ENCODE data around the gene TAF9.
"Not testable (repeated sequence)": the region's sequence is repeated elsewhere in the genome, so short reads cannot be mapped to it uniquely, and the experiment has no call there.

Gene TAF9, protein sequence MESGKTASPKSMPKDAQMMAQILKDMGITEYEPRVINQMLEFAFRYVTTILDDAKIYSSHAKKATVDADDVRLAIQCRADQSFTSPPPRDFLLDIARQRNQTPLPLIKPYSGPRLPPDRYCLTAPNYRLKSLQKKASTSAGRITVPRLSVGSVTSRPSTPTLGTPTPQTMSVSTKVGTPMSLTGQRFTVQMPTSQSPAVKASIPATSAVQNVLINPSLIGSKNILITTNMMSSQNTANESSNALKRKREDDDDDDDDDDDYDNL

DNA sequence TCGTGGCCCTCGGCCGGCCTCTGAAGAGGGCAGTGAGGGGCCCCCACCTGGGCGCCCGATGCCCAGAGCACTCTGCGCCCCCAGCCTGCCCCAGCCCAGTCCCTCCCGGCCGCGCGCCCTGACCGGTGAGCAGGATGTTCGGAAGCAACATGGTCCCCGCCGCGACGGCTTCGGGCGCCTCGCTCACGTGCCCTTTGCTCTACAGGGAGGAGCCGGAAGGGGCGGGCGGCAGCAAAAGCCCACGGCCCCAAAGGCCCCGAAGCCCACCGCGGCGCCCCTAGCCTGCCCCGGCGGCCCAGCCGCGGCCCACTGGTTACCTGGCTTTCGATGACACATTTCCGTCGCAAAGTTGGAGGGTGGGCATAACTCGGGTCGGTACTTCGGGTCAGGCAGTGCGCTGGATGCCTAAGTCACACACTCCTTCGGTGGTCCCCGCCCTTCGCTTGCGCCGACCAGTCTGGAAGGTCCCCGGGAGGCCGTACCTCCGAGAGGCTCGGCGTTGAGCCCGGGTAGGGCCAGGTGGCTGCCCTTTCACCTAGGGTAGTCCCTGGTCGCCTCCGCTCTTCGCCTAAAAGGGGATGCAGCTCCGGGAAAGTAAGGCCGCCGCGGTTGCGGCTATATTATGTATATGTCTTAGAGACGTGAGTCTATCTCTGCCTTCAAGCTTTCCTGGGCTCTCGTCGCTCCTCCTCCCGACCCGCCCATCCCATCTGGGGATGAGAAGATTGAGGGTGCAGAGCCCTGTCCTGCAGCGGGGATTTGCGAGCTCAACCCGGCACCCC is at the start of gene TAF9, which contains the start of the genes AK6 and RAD17:
TSS of gene TAF9 (minus strand) at position 181 of the 782 bp plus-strand sequence. CDS start 3,783 bp downstream, outside the sequence.
TSS of gene AK6 (minus strand) at position 181 of the 782 bp plus-strand sequence. CDS start at position 151, 30 bp downstream.
TSS of gene RAD17 (plus strand) at position 479 of the 782 bp plus-strand sequence. CDS start 2,391 bp downstream, outside the sequence.
- DNase-seq: peak; percentile 88

DNA sequence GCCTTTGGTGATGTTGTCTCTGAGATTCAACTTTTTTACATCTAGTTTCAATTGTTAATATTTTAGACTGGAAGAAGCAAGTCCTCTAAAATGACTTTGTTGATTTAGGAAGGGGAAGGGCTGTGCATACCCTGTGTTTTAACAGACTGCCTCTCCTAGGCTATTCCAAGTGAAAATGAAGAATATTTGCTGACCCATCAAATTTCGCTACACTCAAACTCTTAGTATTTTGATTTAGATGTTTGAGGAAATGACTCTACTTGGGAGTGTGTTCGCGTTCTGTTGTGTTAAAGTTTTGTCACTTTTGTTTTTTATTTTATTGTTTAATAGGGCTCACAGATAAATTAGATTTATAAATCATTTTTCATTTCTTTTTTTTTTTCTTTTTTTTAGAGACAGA is 49.2 kb upstream of the TAF9 start:
- DNase-seq: no peak

DNA sequence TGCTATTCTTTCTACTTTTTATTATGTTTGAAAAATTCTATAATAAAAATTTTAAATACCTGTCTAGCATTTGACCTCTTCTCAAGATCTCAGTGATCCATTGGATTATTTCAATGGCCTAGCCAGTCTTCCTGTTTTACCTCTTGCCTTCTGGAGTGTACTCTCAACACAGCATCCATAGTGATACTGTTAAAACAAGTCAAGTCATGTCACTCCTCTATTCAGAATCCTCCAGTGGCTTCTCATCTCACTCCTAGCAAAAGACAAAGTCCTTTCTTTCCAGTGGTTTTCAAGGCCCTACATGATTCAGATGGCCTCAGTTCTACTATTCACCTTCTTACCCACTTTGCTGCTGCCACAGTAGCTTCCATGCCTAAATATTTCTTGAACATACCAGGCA is 47.4 kb upstream of the TAF9 start:
- no peak for DNase-seq

DNA sequence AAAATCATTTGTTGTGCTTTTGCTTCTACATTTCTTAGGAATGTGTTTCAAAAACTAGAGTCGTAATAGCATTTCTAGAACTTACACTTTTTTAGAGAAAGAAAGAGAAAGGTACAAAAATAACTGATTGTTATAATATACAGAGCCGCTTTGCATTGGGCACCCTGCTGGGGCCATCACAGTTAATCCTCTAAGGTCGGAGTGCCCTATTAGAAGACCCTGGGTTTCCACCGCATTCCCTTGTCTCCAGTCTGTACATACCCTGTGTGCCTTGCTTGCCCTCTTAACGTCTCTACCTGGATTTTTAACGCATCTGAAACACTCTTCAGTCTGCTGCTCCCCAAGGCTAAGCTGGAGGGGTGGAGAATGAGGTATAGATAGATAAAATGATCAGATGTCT is 46.9 kb upstream of the TAF9 start:
- DNase-seq: no peak

DNA sequence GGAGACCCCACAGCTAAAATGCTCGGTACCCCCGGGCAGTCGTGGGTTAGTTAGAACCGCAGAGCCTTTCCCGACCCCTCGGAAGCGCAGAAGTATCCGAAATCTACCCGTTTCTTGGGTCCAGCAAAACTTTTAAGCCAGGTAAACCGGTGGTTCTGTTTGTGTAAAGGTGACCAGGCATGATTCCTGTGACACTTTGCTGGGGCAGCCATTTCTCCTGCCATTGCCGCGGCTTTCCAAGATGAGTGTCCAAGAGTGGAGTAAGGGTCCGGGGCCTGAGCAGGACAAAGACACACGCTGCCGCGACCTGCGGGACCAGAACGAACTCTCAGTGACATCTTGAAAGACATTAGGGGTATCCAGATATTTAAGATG is 46.3 kb upstream of the TAF9 start:
- no peak for DNase-seq

DNA sequence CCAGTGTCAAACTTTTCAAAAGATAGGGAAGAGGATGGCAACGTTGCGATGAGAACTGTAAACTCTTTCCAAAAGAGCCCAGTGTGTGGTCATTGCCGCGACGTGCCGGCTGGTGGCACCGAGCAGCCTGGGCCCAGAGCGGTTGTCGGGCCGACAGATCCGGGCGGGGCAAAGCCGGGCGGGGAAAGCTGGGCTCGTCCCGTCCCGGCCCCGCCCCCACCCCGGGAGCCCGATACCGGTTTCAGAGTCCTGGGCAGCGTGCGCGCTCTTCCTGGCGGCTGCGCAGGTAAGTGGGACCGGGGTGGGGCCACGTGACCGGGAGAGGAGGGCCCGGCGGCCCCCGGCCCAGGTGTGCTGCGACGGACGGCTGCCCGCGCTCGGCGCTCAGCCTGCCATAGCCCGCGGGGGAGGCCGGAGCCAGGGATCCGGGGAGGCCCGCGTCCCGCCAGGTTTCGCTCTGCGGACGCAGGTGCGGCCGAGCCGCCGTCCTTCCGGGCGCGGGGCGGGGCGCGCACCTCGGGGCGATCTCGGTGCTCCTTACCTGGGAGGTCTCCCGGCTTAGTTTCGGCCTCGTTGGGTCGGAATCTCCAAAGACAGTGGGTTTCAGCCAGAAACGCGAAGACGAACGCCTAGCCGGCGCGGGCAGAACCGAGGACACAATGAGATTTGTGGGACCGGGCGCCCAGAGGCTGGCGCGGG is 45.7 kb upstream of the TAF9 start, which contains the start of gene MARVELD2:
TSS of gene MARVELD2 (plus strand) at position 232 of the 699 bp plus-strand sequence. CDS start 4,270 bp downstream, outside the sequence.
- peak; percentile 83 for DNase-seq

DNA sequence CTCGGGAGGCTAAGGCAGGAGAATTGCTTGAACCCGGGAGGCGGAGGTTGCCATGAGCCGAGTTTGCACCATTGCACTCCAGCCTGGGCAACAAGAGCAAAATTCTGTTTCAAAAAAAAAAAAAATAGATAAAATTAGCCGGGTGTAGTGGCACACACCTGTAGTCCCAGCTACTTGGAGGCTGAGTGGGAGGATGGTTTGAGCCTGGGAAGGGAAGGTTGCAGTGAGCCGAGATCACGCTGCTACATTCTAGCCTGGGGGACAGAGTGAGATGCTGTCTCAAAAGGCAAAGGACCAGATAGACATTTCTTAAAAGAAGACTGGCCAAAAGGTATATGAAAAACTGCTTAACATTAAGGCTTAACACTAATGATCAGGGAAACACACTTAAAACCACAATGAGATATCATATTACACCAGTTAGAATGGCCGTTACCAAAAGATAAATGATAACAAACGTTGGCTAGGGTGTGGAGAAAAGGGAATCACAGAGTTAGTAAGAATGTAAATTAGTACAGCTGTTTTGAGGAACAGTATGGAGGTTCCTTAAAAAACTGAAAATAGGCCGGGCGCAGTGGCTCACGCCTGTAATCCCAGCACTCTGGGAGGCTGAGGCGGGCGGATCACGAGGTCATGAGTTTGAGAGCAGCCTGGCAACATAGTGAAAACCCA is 35.5 kb upstream of the TAF9 start:
- DNase-seq: no peak

DNA sequence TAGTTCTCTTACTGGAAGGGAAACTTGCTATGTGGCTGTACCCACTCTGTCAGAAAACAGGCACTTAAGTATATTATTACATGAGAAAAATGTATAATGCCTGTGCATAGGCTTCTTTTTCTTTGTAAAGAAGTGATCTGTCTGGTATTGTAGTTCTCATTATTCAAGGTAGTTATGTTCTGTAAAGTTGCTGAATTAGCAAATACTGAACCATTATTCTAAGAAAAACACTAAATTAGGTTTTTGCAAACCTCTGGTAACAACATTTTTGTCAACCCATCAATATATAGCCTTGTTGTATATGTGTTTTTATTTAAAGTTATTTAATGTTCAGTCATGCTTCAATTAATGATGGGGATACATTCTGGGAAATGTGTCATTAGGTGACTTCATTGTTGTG is 9.1 kb upstream of the TAF9 start:
- DNase-seq: no peak

DNA sequence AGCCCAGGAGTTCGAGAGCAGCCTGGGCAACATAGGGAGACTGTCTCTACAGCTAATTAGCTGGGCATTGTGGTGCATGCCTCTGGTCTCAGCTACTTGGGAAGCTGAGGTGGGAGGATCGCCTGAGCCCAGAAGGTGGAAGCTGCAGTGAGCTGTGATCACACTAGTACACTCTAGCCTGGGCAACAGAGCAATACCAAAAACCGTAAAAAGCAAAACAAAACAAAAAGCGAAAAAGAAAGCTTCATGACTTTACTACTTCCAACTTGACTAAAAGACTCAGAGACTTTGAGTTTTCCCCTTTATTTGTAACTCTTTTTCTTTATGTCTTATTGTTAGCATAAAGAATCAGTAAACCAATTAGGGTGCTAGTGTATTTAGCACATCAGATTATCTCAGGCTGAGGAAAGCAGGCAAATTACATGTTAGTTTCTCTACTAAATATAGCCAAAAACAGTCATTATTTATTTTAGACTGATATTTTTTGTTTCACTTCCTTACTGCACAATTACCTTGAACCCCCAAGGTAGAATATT is 5.7 kb upstream of the TAF9 start:
- no peak for DNase-seq

DNA sequence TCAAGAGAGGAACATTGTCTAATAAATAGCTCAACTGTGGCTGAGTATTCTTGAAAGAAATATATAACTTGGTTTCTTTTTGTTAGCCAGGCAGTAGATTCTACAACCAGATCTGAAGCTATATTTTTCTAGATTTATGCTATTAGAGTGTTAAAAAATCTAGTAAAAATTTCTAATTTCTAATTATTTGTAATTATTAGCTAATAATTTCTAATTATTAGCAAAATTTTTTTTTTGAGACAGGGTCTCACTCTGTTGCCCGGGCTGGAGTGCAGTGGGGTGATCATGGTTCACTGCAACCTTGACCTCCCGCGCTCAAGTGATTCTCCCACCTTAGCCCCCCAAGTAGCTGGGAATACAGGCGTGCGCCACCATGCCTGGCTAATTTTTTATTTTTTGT is 3.1 kb upstream of the TAF9 start:
- DNase-seq: no peak

DNA sequence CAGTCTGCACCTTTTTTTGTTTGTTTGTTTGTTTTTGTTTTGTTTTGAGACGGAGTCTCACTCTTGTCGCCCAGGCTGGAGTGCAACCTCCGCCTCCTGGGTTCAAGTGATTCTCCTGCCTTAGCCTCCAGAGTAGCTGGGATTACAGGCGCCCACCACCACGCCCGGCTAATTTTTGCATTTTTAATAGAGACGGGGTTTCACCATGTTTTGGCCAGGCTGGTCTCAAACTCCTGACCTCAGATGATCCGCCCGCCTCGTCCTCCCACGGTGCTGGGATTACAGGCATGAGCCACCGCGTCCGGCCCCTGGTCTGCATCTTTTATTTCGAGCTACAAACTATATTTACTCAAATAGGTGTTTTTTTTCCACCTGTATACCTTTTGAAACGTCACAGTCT is 1.0 kb upstream of the TAF9 start:
- DNase-seq: not testable (repeated sequence)

DNA sequence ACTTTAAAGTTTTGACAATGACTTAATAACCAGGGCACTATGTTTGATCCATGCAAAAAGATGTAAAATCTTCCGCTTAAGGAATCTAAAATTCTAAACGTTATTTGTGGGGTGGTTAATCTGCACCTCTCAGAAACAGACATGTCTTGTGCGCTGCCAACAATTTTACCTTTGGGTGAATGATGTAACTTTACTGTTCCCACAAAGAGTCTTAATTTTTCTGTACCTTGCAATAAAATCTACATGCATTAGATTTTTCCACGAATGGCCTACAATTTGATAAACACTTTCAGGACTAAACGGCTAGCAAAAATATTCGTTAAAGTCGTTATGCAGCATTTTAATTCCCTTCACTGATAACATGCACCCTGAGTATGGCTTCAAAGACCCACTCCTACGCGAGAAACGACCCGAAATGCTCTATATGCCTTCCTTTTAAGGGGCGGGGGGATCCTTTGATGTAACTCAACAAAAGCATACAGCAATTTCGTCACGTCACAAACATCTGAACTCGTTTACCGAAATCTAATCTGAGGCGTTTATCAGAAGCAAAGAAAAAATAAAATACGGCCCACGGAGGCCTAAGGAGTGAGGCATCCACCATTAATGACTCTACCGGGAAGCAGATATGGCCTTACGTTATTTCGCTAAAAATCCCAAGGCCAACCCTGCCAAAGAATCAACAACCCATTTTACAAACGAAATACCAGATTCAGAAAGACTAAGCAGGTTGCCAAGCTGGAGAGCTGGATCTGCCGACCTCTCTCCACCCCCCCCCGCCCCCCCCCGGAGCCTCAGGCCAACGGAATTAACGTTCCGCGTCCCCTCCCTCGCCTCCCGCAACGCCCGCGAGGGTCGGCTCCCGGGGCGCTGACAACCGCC is 621 bp downstream of the TAF9 start:
- DNase-seq: no peak

DNA sequence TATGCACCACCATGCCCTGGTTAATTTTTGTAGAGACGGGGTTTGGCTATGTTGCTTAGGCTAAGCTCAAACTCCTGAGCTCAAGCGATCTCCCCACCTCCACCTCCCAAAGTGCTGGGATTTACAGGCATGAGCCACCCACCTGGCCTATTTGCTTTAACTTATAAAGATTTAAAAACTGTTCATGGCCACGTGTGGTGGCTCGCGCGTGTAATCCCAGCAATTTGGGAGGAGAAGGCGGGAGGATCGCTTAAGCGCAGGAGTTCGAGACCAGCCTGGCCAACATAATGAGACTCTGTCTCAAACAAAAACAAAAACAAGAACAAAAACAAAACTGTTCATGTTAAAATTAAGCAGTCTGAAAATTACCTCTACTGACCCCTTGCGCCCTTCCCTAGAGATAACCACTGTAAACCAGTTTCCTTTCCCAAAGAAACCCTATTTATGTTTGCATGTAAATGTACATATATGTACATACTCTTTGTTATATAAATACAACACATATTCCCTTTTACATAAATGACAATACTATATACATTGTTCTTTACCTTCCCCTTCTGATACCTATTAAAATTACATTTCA is 1.5 kb downstream of the TAF9 start:
- no peak for DNase-seq

DNA sequence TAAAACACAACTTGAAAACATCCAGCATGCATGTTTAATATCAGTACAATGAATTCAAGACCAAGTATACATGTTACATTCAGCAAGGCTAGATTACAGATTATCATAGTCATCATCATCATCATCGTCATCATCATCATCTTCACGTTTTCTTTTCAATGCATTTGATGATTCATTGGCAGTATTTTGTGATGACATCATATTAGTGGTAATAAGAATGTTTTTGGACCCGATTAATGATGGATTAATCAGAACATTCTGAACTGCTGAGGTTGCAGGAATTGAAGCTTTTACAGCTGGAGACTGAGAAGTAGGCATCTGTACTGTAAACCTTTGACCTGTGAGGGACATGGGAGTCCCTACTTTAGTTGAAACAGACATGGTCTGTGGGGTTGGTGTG is 4.5 kb downstream of the TAF9 start:
- DNase-seq: no peak

DNA sequence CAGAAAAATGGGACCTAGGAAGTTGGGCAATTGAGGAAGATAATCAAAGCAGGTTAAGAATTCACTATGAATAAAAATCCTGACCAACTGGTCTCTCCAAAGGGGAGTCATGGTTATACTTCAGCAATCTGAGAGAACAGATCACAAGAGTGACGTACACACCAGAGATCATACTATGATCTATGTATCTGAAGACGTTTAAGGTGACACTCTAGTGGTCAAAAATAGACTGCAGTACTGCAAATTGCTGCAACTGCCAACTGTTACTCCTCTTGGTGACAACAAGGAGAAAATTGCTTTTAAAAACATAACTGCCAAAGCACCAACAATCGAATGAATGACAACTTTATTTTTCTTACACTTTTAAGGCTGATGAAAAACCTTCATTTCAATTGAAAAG is 4.9 kb downstream of the TAF9 start:
- DNase-seq: no peak

DNA sequence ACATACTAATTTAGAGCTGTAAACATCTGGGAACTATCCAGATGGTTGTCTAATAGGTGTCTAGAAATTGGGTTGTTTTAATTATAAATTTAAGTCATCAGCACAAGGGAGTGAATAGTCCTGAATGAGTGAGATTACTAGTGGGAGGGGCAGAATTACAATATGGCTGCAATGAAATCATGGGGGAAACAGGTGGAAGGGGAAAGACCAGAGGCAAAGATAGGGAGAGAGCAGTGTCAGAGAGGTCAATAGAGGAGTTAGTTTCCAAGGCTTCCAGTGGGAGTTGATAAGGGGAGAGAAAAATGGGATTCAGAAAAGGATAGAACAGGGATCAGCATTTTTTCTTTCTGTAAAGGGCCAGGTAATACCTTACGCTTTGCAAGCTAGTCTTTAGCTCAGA is 8.9 kb downstream of the TAF9 start:
- no peak for DNase-seq

DNA sequence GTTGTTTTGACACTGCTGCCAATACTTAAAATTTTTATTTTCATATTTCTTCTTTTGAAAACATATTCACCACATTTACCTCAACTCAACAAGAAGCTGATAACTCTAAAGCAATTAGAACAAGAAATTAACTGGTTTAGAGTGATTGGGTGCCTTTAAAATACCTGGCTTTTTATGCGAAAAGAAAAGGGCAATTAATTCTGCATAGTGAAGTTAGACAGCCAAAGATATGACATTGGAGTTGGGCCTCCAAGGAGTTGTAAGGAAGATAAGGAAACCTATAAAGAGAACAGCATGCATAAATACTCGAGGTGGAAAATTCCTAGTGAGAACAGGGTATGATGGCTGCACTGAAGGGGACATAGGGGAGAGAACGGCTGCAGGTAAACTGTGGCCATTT is 9.6 kb downstream of the TAF9 start:
- DNase-seq: no peak

DNA sequence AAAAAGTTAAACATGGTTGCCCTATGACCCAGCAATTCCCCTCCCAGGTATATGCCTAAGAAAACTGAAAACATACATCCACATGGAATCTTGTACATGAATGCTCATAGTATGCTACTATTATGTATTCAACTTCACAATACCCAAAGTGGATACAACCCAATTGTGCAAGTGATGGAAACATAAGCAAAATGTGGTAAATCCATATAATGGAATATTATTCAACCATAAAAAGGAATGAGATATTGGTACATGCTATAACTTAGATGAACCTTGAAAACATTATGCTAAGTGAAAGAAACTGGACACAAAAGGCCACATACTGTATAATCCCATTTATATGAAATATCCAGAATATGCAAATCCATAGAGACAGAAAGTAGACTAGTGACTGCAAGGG is 18.7 kb downstream of the TAF9 start:
- DNase-seq: no peak

DNA sequence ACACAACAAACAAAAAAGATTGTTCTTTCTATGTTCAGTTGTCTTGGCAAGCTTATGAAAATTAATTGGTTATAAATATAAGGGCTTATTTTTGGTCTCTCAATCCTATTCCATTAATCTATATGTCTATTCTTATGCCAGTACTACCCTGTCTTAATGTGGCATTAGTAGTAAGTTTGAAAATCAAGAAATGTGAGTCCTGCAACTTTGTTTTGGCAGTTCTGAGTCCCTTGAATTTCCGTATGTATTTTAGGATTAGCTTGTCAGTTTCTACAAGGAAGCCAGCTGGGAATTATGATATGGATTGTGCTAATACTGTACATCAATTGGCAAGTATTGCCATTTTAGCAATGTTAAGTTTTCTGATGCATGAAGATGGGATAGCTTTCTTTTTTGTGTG is 26.2 kb downstream of the TAF9 start:
- no peak for DNase-seq

DNA sequence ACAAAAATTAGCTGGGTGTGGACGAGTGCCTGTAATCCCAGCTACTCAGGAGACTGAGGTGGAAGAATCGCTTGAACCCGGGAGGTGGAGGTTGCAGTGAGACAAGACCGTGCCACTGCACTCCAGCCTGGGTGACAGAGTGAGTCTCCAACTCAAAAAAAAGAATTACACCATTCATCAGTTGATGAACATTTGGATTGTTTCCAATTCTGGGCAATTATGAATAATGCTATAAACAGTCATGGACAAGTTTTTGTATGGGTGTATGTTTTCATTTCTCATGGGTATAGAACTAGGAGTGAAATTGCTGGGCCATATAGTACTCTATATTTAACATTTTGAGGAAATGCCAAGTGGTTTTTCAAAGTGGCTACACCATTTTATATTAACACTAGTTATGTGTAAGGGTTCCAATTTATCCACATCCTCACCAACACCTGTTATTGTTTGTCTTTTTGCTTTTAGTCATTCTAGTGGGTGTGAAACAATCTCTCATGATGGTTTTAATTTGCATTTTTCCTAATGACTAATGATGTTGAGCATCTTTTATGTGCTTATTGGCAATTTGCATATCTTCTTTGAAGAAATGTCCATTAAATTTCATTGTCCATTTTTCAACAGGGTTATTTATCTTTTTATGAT is 27.7 kb downstream of the TAF9 start:
- no peak for DNase-seq
